D341Med (cell line): ENCODE measurements around the gene TPH1.

Experiments used
- DNase-seq: peaks from one replicate; pipeline ENCODE4 v3.0.0; 2012; ENCODE audit warnings: low spot score

Gene TPH1

DNA sequence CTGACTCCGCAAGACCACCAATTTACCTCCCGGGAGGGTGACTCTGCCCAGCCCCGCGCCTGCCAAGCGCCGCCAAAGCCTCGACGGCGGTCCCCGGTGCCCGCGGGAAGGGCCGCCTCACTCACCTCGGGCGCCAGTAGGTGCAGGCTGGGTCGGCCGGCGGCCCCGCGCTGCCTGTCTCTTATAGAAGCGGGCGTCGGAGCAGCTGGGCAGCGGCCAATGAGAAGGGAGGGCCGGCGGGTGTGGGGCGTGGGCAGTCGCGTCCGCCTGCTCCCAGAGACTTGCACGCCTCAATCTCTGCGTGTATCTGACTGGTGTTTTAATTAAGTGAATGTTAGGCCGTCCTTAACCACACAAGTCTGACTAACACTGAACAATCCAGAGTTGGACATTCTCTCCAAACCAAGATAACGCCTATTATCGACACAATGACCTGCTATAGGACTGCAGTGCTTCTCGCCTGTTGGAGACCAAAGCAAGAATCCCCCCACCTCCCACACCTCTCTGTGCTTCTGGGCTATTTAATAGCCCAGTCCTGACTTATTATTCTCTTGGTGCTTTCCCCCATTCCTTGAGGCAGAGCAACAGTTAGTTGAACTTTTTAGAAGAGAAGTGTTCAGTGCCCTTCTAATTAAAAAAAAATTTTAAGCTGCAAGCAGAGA lies at the start of gene TPH1:
Gene TPH1, minus strand, starts transcription at position 154 of the 662 bp plus-strand sequence. CDS start 5,507 bp downstream, outside the sequence.
- DNase-seq = peak; percentile 34

GRCh38 chr11:18093959-18094358 lies 47.9 kb upstream of the TPH1 start:
- DNase-seq = no peak

DNA sequence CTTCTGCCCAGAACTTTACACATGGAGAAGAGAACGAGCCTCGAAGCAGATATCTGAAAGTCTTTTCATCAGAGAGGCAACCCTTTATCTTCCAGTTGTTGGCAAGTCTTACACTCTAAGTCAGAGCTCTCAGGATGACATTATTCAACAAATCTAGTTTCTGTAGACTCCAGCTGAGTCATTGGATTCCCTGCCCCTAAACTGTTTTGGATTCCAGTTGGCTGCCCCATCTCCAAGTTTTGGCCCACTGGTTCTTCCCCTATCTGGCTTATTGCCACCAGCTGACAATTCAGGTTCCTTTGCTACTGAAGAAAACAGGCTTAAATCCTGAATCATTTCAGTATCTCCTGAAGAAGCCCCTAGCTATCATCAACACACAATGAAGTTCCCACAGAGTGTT lies 45.7 kb upstream of the TPH1 start:
- DNase-seq = no peak

- no peak for DNase-seq
Observed at GRCh38 chr11:18088966-18089365, 42.9 kb upstream of the TPH1 start.

DNA sequence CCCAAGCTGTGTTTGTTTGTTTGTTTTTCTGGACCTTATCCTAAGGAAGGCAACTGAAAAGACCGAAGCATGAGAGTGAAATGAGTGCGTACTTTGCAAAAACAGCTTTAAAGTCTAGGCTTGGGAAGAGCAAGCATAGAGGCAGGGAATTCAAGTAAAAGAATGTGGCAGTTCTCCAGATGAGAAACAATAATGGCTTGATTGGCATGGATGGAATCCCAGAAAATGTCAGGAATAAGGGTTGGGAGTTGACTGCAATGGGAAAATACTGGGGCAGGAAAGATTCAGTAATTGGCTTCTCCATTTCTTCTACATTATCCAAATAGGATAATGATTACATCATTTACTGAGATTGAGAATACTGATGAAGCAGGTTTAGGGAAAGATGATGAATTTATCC lies 42.3 kb upstream of the TPH1 start:
- no peak for DNase-seq

DNA sequence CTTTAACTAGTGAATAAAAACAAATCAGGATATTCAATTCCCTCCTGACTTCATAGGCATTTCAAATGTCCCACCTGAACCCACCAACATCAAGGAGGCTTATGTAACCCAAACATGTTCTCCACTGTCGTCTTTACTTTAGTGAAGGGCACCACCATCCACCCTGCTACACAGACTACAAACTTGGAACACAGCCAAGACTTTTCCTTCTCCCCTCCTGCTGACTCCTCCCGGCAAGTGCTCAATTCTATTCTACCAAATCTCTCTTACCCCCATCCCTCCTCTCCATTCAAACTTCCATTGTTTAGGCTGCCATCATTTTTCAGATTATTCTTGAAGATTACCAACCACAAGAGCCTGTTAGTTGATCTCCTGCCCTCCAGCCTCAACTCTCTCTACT lies 35.5 kb upstream of the TPH1 start:
- no peak for DNase-seq

GRCh38 chr11:18080451-18080850 lies 34.4 kb upstream of the TPH1 start:
- DNase-seq = no peak

- DNase-seq = no peak
Observed at GRCh38 chr11:18078909-18079308, 32.8 kb upstream of the TPH1 start.

GRCh38 chr11:18075444-18075843 lies 29.4 kb upstream of the TPH1 start:
- no peak for DNase-seq

GRCh38 chr11:18071098-18071705 lies 25.1 kb upstream of the TPH1 start:
- DNase-seq = no peak

- DNase-seq = no peak
Observed at GRCh38 chr11:18067372-18067771, 21.3 kb upstream of the TPH1 start.

DNA sequence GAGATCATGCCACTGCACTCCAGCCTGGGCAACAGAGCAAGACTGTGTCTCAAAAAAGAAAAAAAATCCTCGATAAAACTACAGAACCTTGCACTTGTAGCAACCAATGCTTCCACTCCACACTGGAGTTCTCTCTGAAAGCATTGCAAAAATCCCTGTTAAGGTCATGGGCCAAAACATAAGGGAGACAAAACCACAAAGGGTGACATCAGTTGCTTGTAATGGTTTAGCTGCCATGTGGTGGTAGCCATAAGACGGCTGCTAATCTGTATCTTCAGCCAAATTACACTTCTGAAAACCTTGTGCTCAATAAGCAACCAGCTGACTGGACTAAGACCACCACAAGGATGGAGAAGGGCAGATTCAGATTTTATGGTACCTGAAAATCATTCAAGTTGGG lies 20.6 kb upstream of the TPH1 start:
- no peak for DNase-seq

DNA sequence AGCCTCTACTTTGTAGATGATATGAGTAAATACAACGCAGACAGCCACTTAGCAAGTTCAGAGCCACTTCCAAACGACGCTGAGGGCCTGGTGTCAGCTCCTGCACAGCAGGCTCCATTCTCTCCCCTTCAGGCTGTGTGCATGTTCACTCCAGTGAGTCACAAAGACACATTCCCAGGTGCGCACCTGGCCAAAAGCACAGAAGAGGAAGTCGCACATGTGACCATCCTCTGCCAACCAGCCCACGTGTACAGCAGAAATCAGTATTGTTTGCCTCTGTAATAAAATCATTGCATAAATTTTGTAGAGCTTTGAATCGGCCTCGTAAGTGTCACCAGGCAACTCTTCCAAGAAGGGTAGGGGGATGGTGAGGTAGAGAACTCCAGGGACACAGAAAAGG lies 19.5 kb upstream of the TPH1 start:
- no peak for DNase-seq

DNA sequence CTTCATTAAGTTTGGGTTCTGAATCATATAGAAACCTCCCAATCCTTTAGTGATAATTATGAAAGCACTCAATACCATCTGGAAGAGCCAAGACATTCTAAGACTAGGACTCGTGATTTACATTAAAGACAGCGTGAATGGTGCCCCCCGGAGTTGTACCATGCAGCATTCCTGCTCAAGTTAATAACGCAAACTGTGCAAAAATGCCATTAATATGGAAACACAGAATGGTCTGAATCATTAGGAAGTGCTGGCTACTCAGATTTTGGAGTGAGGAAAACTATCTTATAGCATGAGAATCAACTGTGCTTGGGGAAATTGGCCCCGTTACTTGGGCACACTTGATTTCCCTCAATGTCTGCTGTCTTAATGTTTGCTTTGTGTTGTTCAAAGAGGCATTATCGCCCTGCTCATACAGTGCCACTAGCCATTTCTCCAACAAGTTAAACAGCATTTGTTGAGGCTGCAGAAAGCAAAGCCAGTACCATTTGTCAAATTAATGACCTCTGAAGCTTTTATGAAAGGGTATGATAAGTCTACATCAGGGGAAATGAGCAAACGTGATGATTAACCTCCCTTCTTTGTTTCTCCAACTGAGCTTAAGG lies 18.5 kb upstream of the TPH1 start:
- no peak for DNase-seq

DNA sequence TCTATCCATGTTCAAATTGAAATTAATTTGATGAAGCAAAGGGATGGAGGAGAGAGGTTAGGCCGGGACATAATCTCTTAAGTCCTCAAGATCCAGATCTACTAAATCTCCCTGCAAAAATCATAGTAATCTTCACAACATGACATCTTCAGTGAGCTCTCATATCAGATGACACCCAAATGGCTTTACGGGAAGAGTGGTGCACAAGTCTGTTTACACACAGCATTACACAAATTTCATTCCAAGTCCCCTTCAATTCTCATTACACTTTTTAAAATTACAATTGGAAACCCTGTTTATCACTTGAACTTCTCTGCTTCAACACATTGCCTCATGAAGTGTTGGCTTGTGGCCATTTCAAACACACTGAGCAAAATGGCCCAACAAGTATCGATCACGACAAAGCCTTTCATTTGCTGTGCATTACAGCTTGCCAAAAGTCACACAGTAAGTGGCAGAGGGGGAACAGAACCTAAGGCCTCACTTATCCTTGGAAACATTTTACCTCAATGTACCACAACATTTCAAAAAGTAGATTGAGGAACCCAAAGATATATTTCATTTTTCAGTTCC lies 17.9 kb upstream of the TPH1 start:
- peak; percentile 65 for DNase-seq

GRCh38 chr11:18063125-18063524 lies 17.1 kb upstream of the TPH1 start:
- no peak for DNase-seq

DNA sequence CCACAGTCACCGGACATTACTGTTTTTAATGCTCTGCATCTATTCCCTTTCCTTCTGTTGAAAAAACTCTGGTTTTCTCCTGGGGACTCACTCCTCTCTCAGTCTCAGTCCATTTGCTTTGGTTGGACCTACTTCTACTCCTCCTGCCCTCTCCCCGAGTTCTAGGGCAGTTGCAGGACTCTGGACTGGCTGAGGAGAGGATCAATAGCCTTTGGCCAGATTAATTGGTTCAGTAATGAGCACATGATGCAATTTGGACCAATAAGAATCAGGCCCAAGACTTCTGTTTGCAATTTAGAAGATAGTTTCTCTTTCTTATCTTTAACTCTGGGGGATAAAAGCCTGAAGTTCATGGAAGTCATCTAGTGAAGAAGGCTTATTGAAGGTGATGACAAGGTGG lies 15.3 kb upstream of the TPH1 start:
- DNase-seq = no peak

- DNase-seq = no peak
Observed at GRCh38 chr11:18056561-18057181, 10.6 kb upstream of the TPH1 start.

- DNase-seq = no peak
Observed at GRCh38 chr11:18054511-18055103, 8.5 kb upstream of the TPH1 start.

GRCh38 chr11:18050848-18051247 lies 4.8 kb upstream of the TPH1 start:
- DNase-seq = no peak

- peak; percentile 63 for DNase-seq
Observed at GRCh38 chr11:18036456-18036855, 9.6 kb downstream of the TPH1 start.

DNA sequence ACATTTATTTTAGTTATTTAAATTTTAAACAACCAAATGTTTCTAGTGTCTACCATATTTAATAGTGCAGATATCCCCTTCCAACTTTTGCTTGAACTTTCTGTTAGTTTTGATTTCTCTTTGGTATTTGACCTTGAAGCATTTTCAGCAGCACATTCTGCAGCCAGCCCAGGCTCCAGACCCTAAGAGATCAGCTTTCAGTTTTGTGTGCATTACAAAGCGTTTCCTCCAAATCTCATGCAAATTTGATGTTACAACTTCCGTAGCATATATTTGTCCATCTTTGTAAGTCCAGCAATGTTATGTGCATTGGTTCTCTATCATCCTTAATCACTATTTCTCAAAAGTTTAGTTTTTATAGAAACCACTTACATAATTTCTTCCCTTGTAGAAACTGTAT lies 18.6 kb downstream of the TPH1 start:
- DNase-seq = no peak

DNA sequence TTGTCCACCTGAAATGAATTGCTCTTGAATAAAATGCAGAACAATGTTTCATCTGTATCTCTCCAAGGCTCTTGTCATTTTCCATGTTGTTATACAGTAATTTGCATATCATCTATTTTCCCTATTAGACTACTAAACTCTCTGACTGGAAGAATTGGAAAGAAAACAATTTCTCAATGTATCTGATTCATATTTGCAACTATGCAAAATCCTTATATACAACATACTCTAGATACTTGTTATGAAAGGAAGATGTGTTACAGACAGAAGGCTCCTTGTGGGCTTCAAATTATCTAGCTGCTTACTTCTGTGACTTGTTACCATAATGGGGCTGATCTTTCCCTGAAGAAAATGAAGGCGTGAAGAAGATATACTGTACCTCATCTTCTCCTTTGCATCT lies 23.6 kb downstream of the TPH1 start:
- DNase-seq = no peak
